Transverse colon (tissue), 4 donors: Measurements from ENCODE around the gene CLEC4A. TPM values are rescaled to one million over a fixed set of nuclear protein-coding genes. Genes with fewer than 3 reads are reported as not detected.
A peak's percentile ranks its signal among the peaks of the same experiment; 100 is the strongest.
"Not testable (repeated sequence)": the region's sequence is repeated elsewhere in the genome, so short reads cannot be mapped to it uniquely, and the experiment has no call there.

Experiments
- DNase-seq: peaks from one replicate; pipeline ENCODE4 v3.0.0-alpha.2; 2019
- H3K27ac ChIP-seq, 4 donors: fragments of 200-600 bp; sonication (generic); 2 replicates each; pipeline ENCODE4 v1.5.1; 2016 to 2018; ENCODE audit warnings: inconsistent platforms in 4 of 4
- H3K27me3 ChIP-seq: fragments of 200-600 bp; sonication (generic); 2 replicates; pipeline ENCODE4 v1.5.1; 2017; ENCODE audit warnings: inconsistent platforms
- H3K36me3 ChIP-seq, 4 donors: fragments of 200-600 bp; sonication (generic); 2 replicates each; pipeline ENCODE4 v1.5.1; 2017 to 2019; ENCODE audit warnings: inconsistent platforms in 4 of 4
- H3K4me1 ChIP-seq, 4 donors: fragments of 200-600 bp; sonication (generic); 2 replicates each; pipeline ENCODE4 v1.5.1; 2017 to 2020; ENCODE audit warnings: inconsistent platforms in 4 of 4
- H3K4me3 ChIP-seq, 4 donors: fragments of 200-600 bp; sonication (generic); 1 replicate in 1 of 4; 2 replicates in 3 of 4; pipeline versions ENCODE4 v1.5.1 to v1.6.1; 2017 to 2019; ENCODE audit warnings: inconsistent platforms in 4 of 4
- H3K9me3 ChIP-seq, 2 donors: fragments of 200-600 bp; sonication (generic); 2 replicates each; pipeline ENCODE4 v1.5.1; 2017 to 2019; ENCODE audit warnings: inconsistent platforms in 2 of 2
- EP300 ChIP-seq: sonication (generic); formaldehyde crosslinking; IDR thresholded peaks from one replicate; pipeline ENCODE4 v1.6.1; 2017; ENCODE audit warnings: antibody characterized with exemption, low read depth
- POLR2A ChIP-seq: fragments of 450-650 bp; IDR thresholded peaks from one replicate; pipeline ENCODE4 v1.6.1; 2016; ENCODE audit warnings: antibody characterized with exemption, mild to moderate bottlenecking, moderate library complexity
- POLR2AphosphoS5 ChIP-seq, 3 donors: sonication (generic); formaldehyde crosslinking; IDR thresholded peaks; one replicate each; pipeline ENCODE4 v1.6.1; 2016; ENCODE audit warnings: antibody characterized with exemption in 3 of 3
- WGBS, 2 donors: methylation state at CpG; one replicate each; pipeline ENCODE4 v1.1.5; 2018; ENCODE audit warnings: low coverage in 1 of 2; 5-methylcytosine and 5-hydroxymethylcytosine counted together
- in situ Hi-C, 4 donors: fragments of 200-750 bp; cut with MboI; loops; one replicate each; pipeline versions ENCODE4 v1.15.0 to v1.15.1; 2017; ENCODE audit warnings: low sequenced_read_pairs in 3 of 4, low pct_ligation_motif_present in 1 of 4, low pct_unique_long_range_greater_than_20kb in 1 of 4
- intact Hi-C: fragments of 100-400 bp; cut with DNase I; formaldehyde crosslinking; loops from one replicate; pipeline ENCODE4 v1.15.1; 2023; ENCODE audit warnings: low total_unique reads
- total RNA-seq, 4 donors: library from RNA; depleted of rRNA; stranded (reverse); fragments of >200 nt; gene quantifications; one replicate each; pipeline ENCODE4 v1.1.0, GENCODE V29; 2016
- TF ChIP-seq, protein P1 (sequence below), 5 experiments: fragments of 200-600 bp in 3 of 5; fragments of 450-650 bp in 2 of 5; sonication (generic) in 3 of 5; IDR thresholded peaks; 1 replicate in 2 of 5; 2 replicates in 3 of 5; pipeline ENCODE4 v1.5.1; 2016 to 2017; ENCODE audit warnings: antibody characterized with exemption in 5 of 5, inconsistent platforms in 3 of 5, mild to moderate bottlenecking in 2 of 5, moderate library complexity in 1 of 5

Gene CLEC4A
- total RNA-seq, 4 donors from 2014 or later = 0.55 to 5.1 TPM; not detected in 2

DNA sequence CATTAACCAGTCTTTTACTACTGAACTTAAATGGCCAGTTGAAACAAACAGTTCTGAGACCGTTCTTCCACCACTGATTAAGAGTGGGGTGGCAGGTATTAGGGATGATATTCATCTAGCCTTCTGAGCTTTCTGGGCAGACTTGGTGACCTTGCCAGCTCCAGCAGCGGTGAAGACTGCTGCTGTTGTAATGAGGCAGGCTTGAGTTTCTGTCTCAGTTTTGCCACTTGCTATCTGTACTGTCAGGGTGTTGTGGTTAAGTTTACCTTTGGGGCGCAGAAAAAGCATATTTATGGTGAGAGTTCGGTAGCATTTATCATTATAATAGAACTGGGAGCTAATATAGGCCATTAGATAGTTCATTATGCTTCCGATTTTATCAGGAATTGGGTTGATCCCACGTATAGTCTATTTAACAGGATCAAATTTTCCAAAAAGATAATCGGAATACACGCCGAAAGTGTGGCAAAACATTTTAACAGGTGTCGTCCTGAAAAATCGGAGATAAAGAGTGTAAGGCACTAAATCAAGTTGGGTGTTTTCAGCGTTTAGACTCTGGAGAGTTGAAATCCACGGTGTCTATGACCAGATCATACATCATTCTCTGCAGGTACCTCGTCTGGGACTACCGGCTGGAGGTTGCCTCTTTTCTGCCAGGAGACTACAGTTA lies 42.0 kb upstream of the CLEC4A start:
- 1 to 4% methylated on average over 13 to 15 of the region's 15 CpGs for WGBS, 2 donors
- intact Hi-C loops = loop anchor here (2.0 kb wide), 1 partner anchor 37 kb away; no protein-coding TSS in a partner anchor

DNA sequence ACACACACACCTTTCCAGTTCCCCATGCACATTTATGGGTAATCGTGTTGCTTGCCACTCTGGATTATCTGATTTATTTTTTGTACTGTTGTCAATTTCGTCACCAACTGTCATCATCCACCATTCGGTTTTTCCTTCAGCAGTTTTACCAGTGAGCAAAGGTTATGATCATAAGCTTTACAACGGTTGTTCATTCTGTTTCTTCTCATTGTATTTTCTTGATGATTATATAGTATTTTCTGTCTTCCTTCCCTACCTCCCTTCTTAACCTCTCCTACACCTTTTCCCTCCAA lies 40.7 kb upstream of the CLEC4A start:
- no peak for DNase-seq
- H3K4me3 ChIP-seq = peak overlapping the region in 3 of 4 donors; percentile 75 to 97 (median 79)
- in situ Hi-C loops = no loop called here
- WGBS, 2 donors = 1 to 3% methylated on average over 4 of the region's 4 CpGs
- no peaks in the 10 kb centered on the region for H3K36me3 ChIP-seq
- H3K27me3 ChIP-seq = no peaks in the 10 kb centered on the region
- peaks cover 13 to 40% (median 16%) of the 10 kb centered on the region in 4 donors for H3K4me1 ChIP-seq
- intact Hi-C loops = no loop called here
- peak overlapping the region; percentile 92 to 95 (median 94) for H3K27ac ChIP-seq
- TF ChIP-seq POLR2A (no peak), EP300 (no peak), POLR2AphosphoS5 (IDR thresholded peaks at IDR 0.05) (no peak)
- TF ChIP-seq, protein P1, sequence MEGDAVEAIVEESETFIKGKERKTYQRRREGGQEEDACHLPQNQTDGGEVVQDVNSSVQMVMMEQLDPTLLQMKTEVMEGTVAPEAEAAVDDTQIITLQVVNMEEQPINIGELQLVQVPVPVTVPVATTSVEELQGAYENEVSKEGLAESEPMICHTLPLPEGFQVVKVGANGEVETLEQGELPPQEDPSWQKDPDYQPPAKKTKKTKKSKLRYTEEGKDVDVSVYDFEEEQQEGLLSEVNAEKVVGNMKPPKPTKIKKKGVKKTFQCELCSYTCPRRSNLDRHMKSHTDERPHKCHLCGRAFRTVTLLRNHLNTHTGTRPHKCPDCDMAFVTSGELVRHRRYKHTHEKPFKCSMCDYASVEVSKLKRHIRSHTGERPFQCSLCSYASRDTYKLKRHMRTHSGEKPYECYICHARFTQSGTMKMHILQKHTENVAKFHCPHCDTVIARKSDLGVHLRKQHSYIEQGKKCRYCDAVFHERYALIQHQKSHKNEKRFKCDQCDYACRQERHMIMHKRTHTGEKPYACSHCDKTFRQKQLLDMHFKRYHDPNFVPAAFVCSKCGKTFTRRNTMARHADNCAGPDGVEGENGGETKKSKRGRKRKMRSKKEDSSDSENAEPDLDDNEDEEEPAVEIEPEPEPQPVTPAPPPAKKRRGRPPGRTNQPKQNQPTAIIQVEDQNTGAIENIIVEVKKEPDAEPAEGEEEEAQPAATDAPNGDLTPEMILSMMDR (IDR thresholded peaks at IDR 0.05) = no peak
- no peaks in the 10 kb centered on the region for H3K9me3 ChIP-seq

More for the DNA sequence above, 42.0 kb upstream of the CLEC4A start:
- Histone ChIP-seq H3K27ac (peak overlapping the region; percentile 92 to 95 (median 94)), H3K4me3 (peak overlapping the region; percentile 75 to 97 (median 85)), H3K36me3 (no peaks in the 10 kb centered on the region), H3K9me3 (no peaks in the 10 kb centered on the region), H3K27me3 (no peaks in the 10 kb centered on the region), H3K4me1 (peaks cover 7 to 30% (median 16%) of the 10 kb centered on the region in 4 donors)
- DNase-seq = peak; percentile 36
- no peak for TF ChIP-seq POLR2A
- TF ChIP-seq POLR2AphosphoS5 (IDR thresholded peaks at IDR 0.05) = no peak
- no peak for TF ChIP-seq EP300
- TF ChIP-seq, protein P1 (IDR thresholded peaks at IDR 0.05) = no peak
- in situ Hi-C loops = no loop called here

DNA sequence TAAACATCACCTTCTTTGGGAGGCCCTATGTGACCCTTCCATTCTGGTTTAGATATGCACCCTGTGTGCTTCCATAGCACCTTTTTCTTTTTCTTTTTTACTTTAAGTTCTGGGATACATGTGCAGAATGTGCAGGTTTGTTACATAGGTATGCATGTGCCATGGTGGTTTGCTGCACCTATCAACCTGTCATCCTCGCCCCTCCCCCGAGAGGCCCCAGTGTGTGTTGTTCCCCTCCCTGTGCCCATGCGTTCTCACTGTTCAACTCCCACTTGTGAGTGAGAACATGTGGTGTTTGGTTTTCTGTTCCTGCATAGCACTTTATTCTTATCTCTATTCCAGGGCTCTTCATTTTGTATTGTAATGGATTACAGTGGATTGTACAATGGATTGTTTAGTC lies 39.1 kb upstream of the CLEC4A start:
- DNase-seq, H3K9me3 ChIP-seq, H3K27me3 ChIP-seq, H3K4me3 ChIP-seq, H3K36me3 ChIP-seq, in situ Hi-C loops, H3K27ac ChIP-seq, intact Hi-C loops: not testable (repeated sequence)
- H3K4me1 ChIP-seq = peaks cover 13 to 50% (median 16%) of the 10 kb centered on the region in 4 donors
- 64 to 76% methylated on average over 3 of the region's 3 CpGs for WGBS, 2 donors

DNA sequence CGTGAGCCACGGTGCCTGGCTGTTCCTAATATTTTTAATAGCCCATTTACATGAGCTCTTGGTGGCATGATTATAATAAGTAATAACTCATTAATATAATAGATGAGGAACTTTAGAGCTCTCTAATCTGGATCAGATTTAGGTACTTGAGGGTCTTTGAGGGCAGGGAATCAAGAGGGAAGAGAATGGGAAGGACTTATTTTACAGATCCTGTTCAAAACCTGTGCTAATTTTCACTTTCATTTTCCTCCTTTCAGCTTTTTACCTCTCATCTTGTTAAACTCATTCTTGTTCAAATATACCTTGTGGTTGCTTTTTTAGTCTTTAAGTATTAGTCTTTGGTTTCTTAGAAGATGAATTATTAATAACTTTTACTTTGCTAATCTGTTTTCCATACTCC lies 35.8 kb upstream of the CLEC4A start:
- peaks cover 0 to 33% (median 16%) of the 10 kb centered on the region in 4 donors for H3K36me3 ChIP-seq
- H3K27ac ChIP-seq = no peak overlapping the region
- DNase-seq = no peak
- peaks cover 8 to 42% (median 13%) of the 10 kb centered on the region in 4 donors for H3K4me1 ChIP-seq
- WGBS, 2 donors = 70% methylated on average over 2 of the region's 2 CpGs; no CpG with 5 or more reads in 1 of the 2 donors
- H3K27me3 ChIP-seq = no peaks in the 10 kb centered on the region
- no peak overlapping the region for H3K4me3 ChIP-seq
- in situ Hi-C loops (no loop called here), intact Hi-C loops (no loop called here)
- TF ChIP-seq, protein P1 (IDR thresholded peaks at IDR 0.05) = no peak
- TF ChIP-seq POLR2AphosphoS5 (IDR thresholded peaks at IDR 0.05) (no peak), EP300 (no peak), POLR2A (no peak)
- no peaks in the 10 kb centered on the region for H3K9me3 ChIP-seq
